GM12892 (cell line): Measurements from ENCODE around the gene SLC8A1.

Source experiments
- POLR2A ChIP-seq: IDR thresholded peaks from 2 replicates; pipeline ENCODE4 v1.6.1; 2011; ENCODE audit warnings: low read depth, low read length, control low read depth
- POLR2AphosphoS5 ChIP-seq: IDR thresholded peaks from 2 replicates; pipeline ENCODE4 v1.6.1; 2011; ENCODE audit warnings: low read depth, low read length, control low read depth

DNA sequence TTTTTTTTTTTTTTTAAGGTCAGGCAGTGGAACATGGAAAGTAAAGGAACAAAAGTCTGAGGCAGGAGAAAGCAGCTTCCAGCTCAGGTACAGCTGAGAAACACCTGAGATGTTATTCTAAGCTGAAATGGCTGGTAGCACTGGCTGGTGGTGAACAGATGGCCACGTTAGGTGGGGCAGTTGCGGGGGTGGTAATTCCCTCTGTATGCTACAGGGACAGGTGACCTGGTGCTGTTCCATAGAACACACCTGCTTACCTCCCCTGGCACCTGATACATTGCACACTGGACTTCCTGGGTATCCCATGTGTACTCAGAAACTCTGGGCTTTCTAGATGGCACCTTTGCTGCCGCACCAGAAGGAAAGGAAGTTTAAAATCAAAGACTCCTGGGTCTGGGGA is 333.3 kb downstream of the SLC8A1 start:
- TF ChIP-seq POLR2AphosphoS5 (no peak), POLR2A (no peak)
